Fibroblast of villous mesenchyme (primary cell): ENCODE data around the gene PIK3CB. TPM values are rescaled to one million over a fixed set of nuclear protein-coding genes. Genes with fewer than 3 reads are reported as not detected.
"Not testable (repeated sequence)": the region's sequence is repeated elsewhere in the genome, so short reads cannot be mapped to it uniquely, and the experiment has no call there.

Experiments
- DNase-seq: peaks from one replicate; pipeline ENCODE4 v3.0.0-alpha.2; 2010; ENCODE audit warnings: low read depth
- H3K4me3 ChIP-seq: 2 replicates; pipeline ENCODE4 v1.5.1; 2011; ENCODE audit warnings: low read depth, mild to moderate bottlenecking, low read length
- total RNA-seq: library from RNA; depleted of rRNA; stranded (reverse); fragments of >200 nt; gene quantifications from 2 replicates; pipeline ENCODE4 v1.2.3, GENCODE V29; 2012
- TF ChIP-seq, protein P1 (sequence below): IDR thresholded peaks from 2 replicates; pipeline ENCODE4 v1.5.1; 2012; ENCODE audit warnings: low read depth, mild to moderate bottlenecking, low read length; ENCODE audit not compliant: insufficient read depth

PIK3CB gene
- total RNA-seq, 1 donor, result 9.9 TPM

DNA sequence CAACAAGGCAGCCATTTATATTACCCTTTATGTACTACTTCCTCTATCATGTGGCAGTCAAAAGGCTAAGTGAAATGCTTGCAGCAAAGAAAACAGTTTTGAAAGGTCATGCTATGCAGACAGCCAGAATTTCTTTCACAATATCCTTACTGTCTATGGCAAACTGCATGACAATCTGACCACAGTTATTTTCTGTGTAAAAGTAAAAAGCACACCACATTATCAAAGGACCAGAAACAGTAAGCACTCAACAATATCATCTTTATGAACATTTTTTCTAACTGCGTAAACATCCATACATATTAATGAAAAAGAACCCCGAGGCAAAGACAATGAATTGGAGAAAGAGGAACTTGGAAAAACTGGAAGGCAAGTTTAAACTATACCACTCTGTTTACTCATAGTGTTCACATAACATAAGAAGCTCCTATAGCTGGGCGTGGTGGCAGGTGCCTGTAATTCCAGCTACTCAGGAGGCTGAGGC is 47.9 kb downstream of the PIK3CB start:
- no peak overlapping the region for H3K4me3 ChIP-seq
- TF ChIP-seq, protein P1, sequence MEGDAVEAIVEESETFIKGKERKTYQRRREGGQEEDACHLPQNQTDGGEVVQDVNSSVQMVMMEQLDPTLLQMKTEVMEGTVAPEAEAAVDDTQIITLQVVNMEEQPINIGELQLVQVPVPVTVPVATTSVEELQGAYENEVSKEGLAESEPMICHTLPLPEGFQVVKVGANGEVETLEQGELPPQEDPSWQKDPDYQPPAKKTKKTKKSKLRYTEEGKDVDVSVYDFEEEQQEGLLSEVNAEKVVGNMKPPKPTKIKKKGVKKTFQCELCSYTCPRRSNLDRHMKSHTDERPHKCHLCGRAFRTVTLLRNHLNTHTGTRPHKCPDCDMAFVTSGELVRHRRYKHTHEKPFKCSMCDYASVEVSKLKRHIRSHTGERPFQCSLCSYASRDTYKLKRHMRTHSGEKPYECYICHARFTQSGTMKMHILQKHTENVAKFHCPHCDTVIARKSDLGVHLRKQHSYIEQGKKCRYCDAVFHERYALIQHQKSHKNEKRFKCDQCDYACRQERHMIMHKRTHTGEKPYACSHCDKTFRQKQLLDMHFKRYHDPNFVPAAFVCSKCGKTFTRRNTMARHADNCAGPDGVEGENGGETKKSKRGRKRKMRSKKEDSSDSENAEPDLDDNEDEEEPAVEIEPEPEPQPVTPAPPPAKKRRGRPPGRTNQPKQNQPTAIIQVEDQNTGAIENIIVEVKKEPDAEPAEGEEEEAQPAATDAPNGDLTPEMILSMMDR, result no peak
- DNase-seq, result peak; percentile 79

GRCh38 chr3:138785951-138786350 is 48.8 kb downstream of the PIK3CB start:
- H3K4me3 ChIP-seq, result no peak overlapping the region
- TF ChIP-seq, protein P1, result no peak
- DNase-seq, result no peak

DNA sequence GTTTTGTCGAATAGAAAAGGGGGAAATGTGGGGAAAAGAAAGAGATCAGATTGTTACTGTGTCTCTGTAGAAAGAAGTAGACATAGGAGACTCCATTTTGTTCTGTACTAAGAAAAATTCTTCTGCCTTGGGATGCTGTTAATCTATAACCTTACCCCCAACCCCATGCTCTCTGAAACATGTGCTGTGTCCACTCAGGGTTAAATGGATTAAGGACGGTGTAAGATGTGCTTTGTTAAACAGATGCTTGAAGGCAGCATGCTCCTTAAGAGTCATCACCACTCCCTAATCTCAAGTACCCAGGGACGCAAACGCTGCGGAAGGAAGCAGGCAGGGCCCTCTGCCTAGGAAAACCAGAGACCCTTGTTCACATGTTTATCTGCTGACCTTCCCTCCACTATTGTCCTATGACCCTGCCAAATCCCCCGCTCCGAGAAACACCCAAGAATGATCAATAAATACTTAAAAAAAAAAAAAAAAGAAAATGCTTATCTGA is 49.3 kb downstream of the PIK3CB start:
- not testable (repeated sequence) for H3K4me3 ChIP-seq, DNase-seq

GRCh38 chr3:138782755-138783154 is 52.0 kb downstream of the PIK3CB start:
- TF ChIP-seq, protein P1, result no peak
- no peak for DNase-seq
- no peak overlapping the region for H3K4me3 ChIP-seq

DNA sequence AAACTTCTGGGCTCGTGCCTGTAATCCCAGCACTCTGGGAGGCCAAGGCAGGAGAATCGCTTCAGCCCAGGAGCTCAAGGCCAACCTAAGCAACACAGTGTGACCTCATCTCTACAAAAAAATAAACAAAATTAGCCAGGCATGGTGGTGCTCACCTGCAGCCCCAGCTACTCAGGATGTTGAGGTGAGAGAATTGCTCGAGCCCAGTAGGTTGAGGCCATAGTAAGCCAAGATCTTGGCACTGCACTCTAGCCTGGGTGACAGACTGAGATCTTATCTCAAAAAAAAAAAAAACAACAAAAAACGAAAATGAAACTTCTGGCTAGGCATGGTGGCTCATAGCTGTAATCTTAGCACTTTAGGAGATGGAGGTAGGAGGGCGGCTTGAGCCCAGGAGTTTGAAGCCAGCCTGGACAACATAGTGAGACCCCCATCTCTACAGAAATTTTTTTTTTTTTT is 53.7 kb downstream of the PIK3CB start:
- TF ChIP-seq, protein P1, result no peak
- no peak overlapping the region for H3K4me3 ChIP-seq
- peak; percentile 14 for DNase-seq

DNA sequence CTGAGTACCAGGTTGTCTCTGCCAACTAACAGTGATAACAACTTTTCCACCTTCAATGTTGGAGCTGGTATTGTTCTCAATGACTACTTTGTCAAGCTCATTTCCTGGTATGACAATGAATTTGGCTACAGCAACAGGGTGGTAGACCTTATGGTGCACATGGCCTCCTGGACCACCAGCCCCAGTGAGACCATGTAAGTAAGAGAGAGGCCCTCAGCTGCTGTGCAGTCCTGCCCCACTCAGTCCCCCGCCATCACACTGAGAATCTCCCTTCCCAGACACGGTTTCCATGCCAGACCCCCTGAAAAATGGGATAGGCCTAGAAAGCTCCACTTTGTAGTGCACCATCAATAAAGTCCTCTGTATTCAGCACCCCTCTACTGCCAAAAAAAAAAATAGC is 56.1 kb downstream of the PIK3CB start:
- TF ChIP-seq, protein P1, result no peak
- DNase-seq, result no peak
- no peak overlapping the region for H3K4me3 ChIP-seq

DNA sequence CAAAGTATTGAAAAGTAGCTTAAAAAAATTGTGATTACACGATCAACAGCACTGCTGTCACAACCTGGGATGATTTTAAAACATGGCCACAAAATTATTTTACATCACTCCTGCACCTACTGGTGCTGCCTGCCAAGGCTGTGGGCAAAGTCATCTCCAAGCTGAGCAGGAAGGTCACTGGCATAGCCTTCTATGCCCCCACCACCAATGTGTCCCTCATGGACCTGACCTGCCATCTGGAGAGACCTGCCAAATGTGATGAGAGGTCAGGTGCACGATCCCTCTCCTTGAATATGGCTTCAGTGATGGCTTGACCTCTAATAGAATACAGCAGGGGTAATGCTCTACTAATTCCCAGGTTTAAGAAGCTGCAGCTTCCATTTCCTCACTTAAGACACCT is 57.8 kb downstream of the PIK3CB start:
- H3K4me3 ChIP-seq, result no peak overlapping the region
- TF ChIP-seq, protein P1, result no peak
- no peak for DNase-seq

GRCh38 chr3:138775254-138775595 is 59.5 kb downstream of the PIK3CB start:
- peak; percentile 35 for DNase-seq
- no peak overlapping the region for H3K4me3 ChIP-seq
- TF ChIP-seq, protein P1, result no peak
